ENCODE data around the gene DDX6.
"Not testable (repeated sequence)": the region's sequence is repeated elsewhere in the genome, so short reads cannot be mapped to it uniquely, and the experiment has no call there.

The DDX6 gene

DNA sequence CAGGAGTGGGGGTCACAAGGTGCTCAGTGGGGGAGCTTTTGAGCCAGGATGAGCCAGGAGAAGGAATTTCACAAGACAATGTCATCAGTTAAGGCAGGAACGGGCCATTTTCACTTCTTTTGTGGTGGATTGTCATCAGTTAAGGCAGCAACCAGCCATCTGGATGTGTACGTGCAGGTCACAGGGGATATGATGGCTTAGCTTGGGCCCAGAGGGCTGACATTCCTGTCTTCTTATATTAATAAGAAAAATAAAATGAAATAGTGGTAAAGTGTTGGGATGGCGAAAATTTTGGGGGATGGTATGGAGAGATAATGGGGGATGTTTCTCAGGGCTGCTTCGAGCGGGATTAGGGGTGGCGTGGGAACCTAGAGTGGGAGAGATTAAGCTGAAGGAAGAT, 73.7 kb downstream of the DDX6 start:
- H3K79me1 ChIP-seq (ENCODE audit: low read length) = peaks cover 20% of the 10 kb centered on the region
- not testable (repeated sequence) for H3K79me2 ChIP-seq (ENCODE audit: control insufficient read depth, insufficient read depth, low read length, poor library complexity); H3K14ac ChIP-seq (ENCODE audit: low read length); H3K27me3 ChIP-seq (ENCODE audit: insufficient read depth, low read length); H2AK5ac ChIP-seq (ENCODE audit: low read length); H3K4me2 ChIP-seq (ENCODE audit: low read length); H3K27ac ChIP-seq (ENCODE audit: low read depth, low read length); H2BK12ac ChIP-seq (ENCODE audit: low read length); H3K9ac ChIP-seq (ENCODE audit: low read length); H2AFZ ChIP-seq (ENCODE audit: insufficient read depth, low read length, poor library complexity); H3K4ac ChIP-seq (ENCODE audit: low read depth, low read length); H3K9me3 ChIP-seq (ENCODE audit: insufficient read depth, low read depth, low read length); H2BK120ac ChIP-seq (ENCODE audit: insufficient read depth, low read length, poor library complexity); H3K18ac ChIP-seq (ENCODE audit: low read length); DNase-seq; H4K12ac ChIP-seq (ENCODE audit: low read depth, low read length); H3K36me3 ChIP-seq (ENCODE audit: control insufficient read depth in 1 of 2, insufficient read depth in 2 of 2, low read length in 2 of 2); H4K8ac ChIP-seq (ENCODE audit: low read depth, low read length); H2BK5ac ChIP-seq (ENCODE audit: low read depth, low read length, poor library complexity); H3K23ac ChIP-seq (ENCODE audit: low read length); H4K91ac ChIP-seq (ENCODE audit: low read depth, low read length); H3K4me3 ChIP-seq (ENCODE audit: low read depth, low read length)
- H3K4me1 ChIP-seq (ENCODE audit: control insufficient read depth in 1 of 2, insufficient read depth in 2 of 2, low read length in 2 of 2) = peaks cover 10 to 15% of the 10 kb centered on the region in 2 experiments
- WGBS (ENCODE audit: extremely low coverage, insufficient coverage, insufficient read length) = 100% methylated on average over 1 of the region's 6 CpGs

GRCh38 chr11:118715837-118716260, 75.1 kb downstream of the DDX6 start:
- Histone ChIP-seq H2BK12ac (ENCODE audit: low read length) (peak overlapping the region; percentile 30), H2BK5ac (ENCODE audit: low read depth, low read length, poor library complexity) (peak overlapping the region; percentile 90), H3K18ac (ENCODE audit: low read length) (no peak overlapping the region), H2BK120ac (ENCODE audit: insufficient read depth, low read length, poor library complexity) (peak overlapping the region; percentile 64), H3K23ac (ENCODE audit: low read length) (no peak overlapping the region), H3K9me3 (ENCODE audit: insufficient read depth, low read depth, low read length) (no peaks in the 10 kb centered on the region), H4K12ac (ENCODE audit: low read depth, low read length) (no peak overlapping the region), H3K79me1 (ENCODE audit: low read length) (peaks cover 20% of the 10 kb centered on the region), H2AFZ (ENCODE audit: insufficient read depth, low read length, poor library complexity) (no peak overlapping the region), H3K14ac (ENCODE audit: low read length) (no peak overlapping the region), H3K4me1 (ENCODE audit: control insufficient read depth in 1 of 2, insufficient read depth in 2 of 2, low read length in 2 of 2) (peaks cover 10 to 15% of the 10 kb centered on the region in 2 experiments), H3K27ac (ENCODE audit: low read depth, low read length) (peak overlapping the region; percentile 81), H3K9ac (ENCODE audit: low read length) (no peak overlapping the region), H3K4me3 (ENCODE audit: low read depth, low read length) (no peak overlapping the region), H3K36me3 (ENCODE audit: control insufficient read depth in 1 of 2, insufficient read depth in 2 of 2, low read length in 2 of 2) (no peaks in the 10 kb centered on the region), H4K91ac (ENCODE audit: low read depth, low read length) (peak overlapping the region; percentile 16), H3K79me2 (ENCODE audit: control insufficient read depth, insufficient read depth, low read length, poor library complexity) (peaks cover 2% of the 10 kb centered on the region), H3K27me3 (ENCODE audit: insufficient read depth, low read length) (no peaks in the 10 kb centered on the region), H3K4ac (ENCODE audit: low read depth, low read length) (no peak overlapping the region), H2AK5ac (ENCODE audit: low read length) (no peak overlapping the region), H3K4me2 (ENCODE audit: low read length) (peak overlapping the region; percentile 2), H4K8ac (ENCODE audit: low read depth, low read length) (peak overlapping the region; percentile 70)
- peak; percentile 47 to 49 for DNase-seq
- no CpG with 5 or more reads among the region's 4 CpGs for WGBS (ENCODE audit: extremely low coverage, insufficient coverage, insufficient read length)

DNA sequence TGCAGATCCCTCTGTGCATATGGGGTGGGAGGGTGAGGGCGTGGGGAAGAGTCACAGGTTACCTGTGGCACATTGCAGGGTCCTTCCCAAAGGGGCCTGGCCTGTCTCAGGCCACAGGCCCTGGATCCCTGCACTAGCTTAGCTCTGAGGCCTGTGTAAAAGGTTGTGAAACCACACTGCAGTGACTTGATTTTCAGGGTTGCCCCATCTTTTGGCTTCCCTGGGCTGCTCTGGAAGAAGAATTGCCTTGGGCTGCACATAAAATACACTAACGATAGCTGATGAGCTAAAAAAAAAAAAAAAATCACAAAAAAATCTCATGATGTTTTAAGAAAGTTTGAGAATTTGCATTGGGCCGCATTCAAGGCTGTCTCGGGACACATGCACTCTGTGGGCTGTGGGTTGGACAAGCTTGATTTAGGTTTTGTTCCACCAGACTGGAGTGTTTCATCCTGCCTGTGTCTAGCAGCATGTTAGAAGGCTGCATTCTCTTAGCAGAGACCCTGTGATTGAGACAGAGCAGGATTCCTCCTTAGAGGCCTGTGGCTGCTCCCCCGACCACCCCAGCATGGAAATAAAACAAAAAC, 75.6 kb downstream of the DDX6 start:
- Histone ChIP-seq H3K27me3 (ENCODE audit: insufficient read depth, low read length) (no peaks in the 10 kb centered on the region), H3K36me3 (ENCODE audit: control insufficient read depth in 1 of 2, insufficient read depth in 2 of 2, low read length in 2 of 2) (no peaks in the 10 kb centered on the region), H2AFZ (ENCODE audit: insufficient read depth, low read length, poor library complexity) (no peak overlapping the region), H3K23ac (ENCODE audit: low read length) (no peak overlapping the region), H2BK12ac (ENCODE audit: low read length) (peak overlapping the region; percentile 87), H3K79me2 (ENCODE audit: control insufficient read depth, insufficient read depth, low read length, poor library complexity) (peaks cover 2% of the 10 kb centered on the region), H3K18ac (ENCODE audit: low read length) (peak overlapping the region; percentile 4), H3K9me3 (ENCODE audit: insufficient read depth, low read depth, low read length) (no peaks in the 10 kb centered on the region), H3K79me1 (ENCODE audit: low read length) (peaks cover 18% of the 10 kb centered on the region), H4K12ac (ENCODE audit: low read depth, low read length) (no peak overlapping the region), H2BK5ac (ENCODE audit: low read depth, low read length, poor library complexity) (peak overlapping the region; percentile 90), H3K4me1 (ENCODE audit: control insufficient read depth in 1 of 2, insufficient read depth in 2 of 2, low read length in 2 of 2) (peaks cover 10 to 15% of the 10 kb centered on the region in 2 experiments), H3K27ac (ENCODE audit: low read depth, low read length) (peak overlapping the region; percentile 81), H3K14ac (ENCODE audit: low read length) (peak overlapping the region; percentile 3), H3K4me2 (ENCODE audit: low read length) (no peak overlapping the region), H4K8ac (ENCODE audit: low read depth, low read length) (peak overlapping the region; percentile 70), H4K91ac (ENCODE audit: low read depth, low read length) (peak overlapping the region; percentile 28), H2AK5ac (ENCODE audit: low read length) (no peak overlapping the region), H2BK120ac (ENCODE audit: insufficient read depth, low read length, poor library complexity) (peak overlapping the region; percentile 68), H3K4me3 (ENCODE audit: low read depth, low read length) (no peak overlapping the region), H3K9ac (ENCODE audit: low read length) (no peak overlapping the region), H3K4ac (ENCODE audit: low read depth, low read length) (no peak overlapping the region)
- DNase-seq = no peak
- no CpG with 5 or more reads among the region's 5 CpGs for WGBS (ENCODE audit: extremely low coverage, insufficient coverage, insufficient read length)

DNA sequence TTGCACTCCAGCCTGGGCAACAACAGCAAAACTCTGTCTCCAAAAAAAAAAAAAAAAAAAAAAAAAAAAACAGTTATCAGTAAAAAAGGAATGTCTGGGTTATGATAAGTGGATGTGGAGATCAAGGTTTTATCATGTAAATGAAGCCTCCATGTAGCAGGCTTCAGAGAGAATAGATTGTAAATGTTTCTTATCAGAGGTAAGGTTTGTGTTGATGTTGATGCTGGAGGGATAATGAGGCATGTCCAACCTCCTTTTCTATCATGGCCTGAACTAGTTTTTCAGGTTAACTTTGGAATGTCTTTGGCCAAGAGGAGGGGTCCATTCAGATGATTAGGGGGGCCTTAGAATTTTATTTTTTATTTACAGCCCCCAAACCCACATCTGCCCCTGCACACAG, 76.1 kb downstream of the DDX6 start:
- H3K27me3 ChIP-seq (ENCODE audit: insufficient read depth, low read length) = no peaks in the 10 kb centered on the region
- H3K79me1 ChIP-seq (ENCODE audit: low read length) = peaks cover 17% of the 10 kb centered on the region
- H3K27ac ChIP-seq (ENCODE audit: low read depth, low read length) = peak overlapping the region; percentile 81
- no peak overlapping the region for H2AFZ ChIP-seq (ENCODE audit: insufficient read depth, low read length, poor library complexity)
- no peak overlapping the region for H2AK5ac ChIP-seq (ENCODE audit: low read length)
- H3K36me3 ChIP-seq (ENCODE audit: control insufficient read depth in 1 of 2, insufficient read depth in 2 of 2, low read length in 2 of 2) = no peaks in the 10 kb centered on the region
- no peak overlapping the region for H3K4ac ChIP-seq (ENCODE audit: low read depth, low read length)
- peaks cover 2% of the 10 kb centered on the region for H3K79me2 ChIP-seq (ENCODE audit: control insufficient read depth, insufficient read depth, low read length, poor library complexity)
- H4K12ac ChIP-seq (ENCODE audit: low read depth, low read length) = no peak overlapping the region
- no peaks in the 10 kb centered on the region for H3K9me3 ChIP-seq (ENCODE audit: insufficient read depth, low read depth, low read length)
- H2BK12ac ChIP-seq (ENCODE audit: low read length) = no peak overlapping the region
- no peak overlapping the region for H4K8ac ChIP-seq (ENCODE audit: low read depth, low read length)
- H3K14ac ChIP-seq (ENCODE audit: low read length) = peak overlapping the region; percentile 3
- peak overlapping the region; percentile 68 for H2BK120ac ChIP-seq (ENCODE audit: insufficient read depth, low read length, poor library complexity)
- peaks cover 10 to 15% of the 10 kb centered on the region in 2 experiments for H3K4me1 ChIP-seq (ENCODE audit: control insufficient read depth in 1 of 2, insufficient read depth in 2 of 2, low read length in 2 of 2)
- H2BK5ac ChIP-seq (ENCODE audit: low read depth, low read length, poor library complexity) = no peak overlapping the region
- H3K18ac ChIP-seq (ENCODE audit: low read length) = peak overlapping the region; percentile 4
- H4K91ac ChIP-seq (ENCODE audit: low read depth, low read length) = peak overlapping the region; percentile 28
- H3K9ac ChIP-seq (ENCODE audit: low read length) = no peak overlapping the region
- H3K4me3 ChIP-seq (ENCODE audit: low read depth, low read length) = no peak overlapping the region
- no peak overlapping the region for H3K23ac ChIP-seq (ENCODE audit: low read length)
- H3K4me2 ChIP-seq (ENCODE audit: low read length) = no peak overlapping the region
- DNase-seq = no peak
